Endothelial cell of umbilical vein (primary cell): ENCODE data around the gene ZNF496.

ENCODE experiments used
- CTCF ChIP-seq, 2 donors: IDR thresholded peaks; 1 replicate in 1 of 2; 2 replicates in 1 of 2; pipeline ENCODE4 v1.5.1; 2011; ENCODE audit warnings: low read length in 2 of 2, mild to moderate bottlenecking in 2 of 2, moderate library complexity in 2 of 2, control low read depth in 1 of 2, inconsistent platforms in 1 of 2, low read depth in 1 of 2; ENCODE audit not compliant: insufficient read depth in 1 of 2; ENCODE audit errors: extremely low read depth in 1 of 2
- EZH2 ChIP-seq: IDR thresholded peaks from 2 replicates; pipeline ENCODE4 v1.6.1; 2012; ENCODE audit warnings: borderline replicate concordance, low read depth, mild to moderate bottlenecking, moderate library complexity, low read length, inconsistent platforms; ENCODE audit not compliant: severe bottlenecking
- POLR2A ChIP-seq: IDR thresholded peaks from 2 replicates; pipeline ENCODE4 v1.6.1; 2012; ENCODE audit warnings: low read depth, mild to moderate bottlenecking, control low read depth, low read length
- POLR2AphosphoS5 ChIP-seq: IDR thresholded peaks from 2 replicates; pipeline ENCODE4 v1.6.1; 2012; ENCODE audit warnings: low read depth, mild to moderate bottlenecking, control low read depth, low read length, moderate library complexity; ENCODE audit not compliant: insufficient read depth

GRCh38 chr1:247291161-247291560 lies 40.5 kb downstream of the ZNF496 start:
- TF ChIP-seq CTCF (IDR thresholded peaks at IDR 0.05; ENCODE audit: extremely low read depth in 1 of 2, insufficient read depth in 1 of 2, low read depth in 1 of 2, low read length in 2 of 2): no peak
- TF ChIP-seq EZH2: no peak
- no peak for TF ChIP-seq POLR2AphosphoS5
- no peak for TF ChIP-seq POLR2A
